HG03521 (cell line): ENCODE measurements around the gene RNASE9.
"Not testable (repeated sequence)": the region's sequence is repeated elsewhere in the genome, so short reads cannot be mapped to it uniquely, and the experiment has no call there.

ENCODE experiments used
- ATAC-seq: cut with Tn5 transposase; IDR thresholded peaks from one replicate; pipeline ENCODE4 v1.9.1; 2021; ENCODE audit warnings: mild to moderate bottlenecking, moderate library complexity; ENCODE audit not compliant: unreplicated experiment

The RNASE9 gene

DNA sequence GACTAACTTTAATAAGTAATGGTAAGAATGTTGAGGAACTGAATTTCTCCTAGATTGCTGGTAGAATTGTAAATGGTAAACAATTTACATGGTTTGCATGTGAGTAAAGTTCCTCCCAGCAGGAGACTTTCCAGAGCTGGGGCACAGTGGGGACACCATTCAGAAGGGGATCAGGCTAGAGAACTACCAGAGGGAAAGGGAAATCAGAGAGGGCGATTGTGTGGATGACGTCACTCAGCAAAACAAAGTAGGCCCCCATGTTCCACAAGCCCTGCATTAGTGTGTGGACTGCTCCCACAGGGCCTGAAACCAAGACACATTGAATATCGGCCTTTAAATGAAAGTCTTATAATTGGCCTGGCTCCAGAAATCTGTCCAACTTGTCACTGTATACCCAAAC, 17.5 kb upstream of the RNASE9 start:
- ATAC-seq, result no peak

DNA sequence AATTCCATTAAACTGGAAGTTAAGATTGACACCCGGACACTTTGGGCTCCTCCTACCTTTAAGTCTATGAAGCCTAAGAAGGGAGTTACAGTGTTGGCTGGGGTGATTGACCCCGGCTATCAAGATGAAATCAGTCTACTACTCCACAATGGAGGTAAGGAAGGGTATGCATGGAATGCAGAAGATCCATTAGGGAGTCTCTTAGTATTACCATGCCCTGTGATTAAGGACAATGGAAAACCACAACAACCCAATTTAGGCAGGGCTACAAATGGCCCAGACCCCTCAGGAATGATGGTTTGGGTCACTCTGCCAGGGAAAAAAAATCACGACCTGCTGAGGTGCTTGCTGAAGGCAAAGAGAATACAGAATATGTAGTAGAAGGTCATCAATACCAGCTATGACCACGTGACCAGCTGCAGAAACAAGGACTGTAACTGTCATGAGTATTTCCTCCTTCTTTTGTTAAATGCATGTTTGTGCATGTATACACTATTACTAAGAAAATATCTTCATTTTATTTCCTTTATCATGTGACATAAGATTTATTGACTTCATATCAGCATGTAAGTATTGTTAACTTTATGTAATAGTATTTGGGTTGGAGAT, 11.6 kb upstream of the RNASE9 start:
- not testable (repeated sequence) for ATAC-seq

DNA sequence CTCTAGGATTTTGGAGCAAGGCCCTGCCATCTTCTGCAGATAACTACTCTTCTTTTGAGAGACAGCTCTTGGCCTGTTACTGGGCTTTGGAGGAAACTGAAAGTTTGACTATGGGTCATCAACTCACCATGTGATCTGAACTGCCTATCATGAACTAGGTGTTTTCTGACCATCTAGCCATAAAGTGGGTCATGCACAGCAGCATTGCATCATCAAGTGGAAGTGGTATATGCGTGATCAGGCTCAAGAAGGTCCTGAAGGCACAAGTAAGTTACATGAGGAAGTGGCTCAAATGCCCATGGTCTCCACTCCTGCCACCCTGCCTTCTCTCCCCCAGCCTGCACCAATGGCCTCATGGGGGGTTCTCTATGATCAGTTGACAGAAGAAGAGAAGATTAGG, 9.9 kb upstream of the RNASE9 start:
- ATAC-seq, result not testable (repeated sequence)

DNA sequence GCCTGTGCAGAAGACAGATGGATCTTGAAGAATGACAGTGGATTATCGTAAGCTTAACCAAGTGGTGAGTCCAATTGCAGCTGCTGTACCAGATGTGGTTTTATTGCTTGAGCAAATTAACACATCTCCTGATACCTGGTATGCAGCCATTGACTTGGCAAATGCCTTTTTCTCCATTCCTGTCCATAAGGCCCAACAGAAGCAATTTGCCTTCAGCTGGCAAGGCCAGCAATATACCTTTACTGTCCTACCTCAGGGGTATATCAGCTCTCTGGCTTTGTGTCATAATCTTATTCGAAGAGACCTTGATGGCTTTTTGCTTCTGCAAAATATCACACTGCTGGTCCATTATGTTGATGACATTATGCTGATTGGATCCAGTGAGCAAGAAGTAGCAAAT, 9.0 kb upstream of the RNASE9 start:
- not testable (repeated sequence) for ATAC-seq

DNA sequence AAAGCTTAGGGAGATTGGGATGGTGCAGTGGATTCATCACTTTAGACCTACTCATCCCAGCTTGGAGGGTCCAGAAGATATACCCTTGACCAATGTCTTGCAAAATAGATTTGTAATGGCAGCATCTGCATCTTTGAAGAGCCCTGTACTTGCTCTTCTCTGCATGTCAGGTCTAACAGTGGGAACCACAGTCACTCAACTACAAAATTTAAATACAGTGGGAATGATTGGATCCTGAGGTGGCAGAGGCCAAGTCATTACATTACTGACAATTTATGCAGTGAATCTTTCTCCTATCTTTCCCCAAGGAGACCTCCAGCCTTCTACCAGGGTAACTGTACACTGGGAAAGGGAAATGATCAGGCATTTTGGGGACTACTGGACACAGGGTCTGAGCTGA, 8.2 kb upstream of the RNASE9 start:
- no peak for ATAC-seq

DNA sequence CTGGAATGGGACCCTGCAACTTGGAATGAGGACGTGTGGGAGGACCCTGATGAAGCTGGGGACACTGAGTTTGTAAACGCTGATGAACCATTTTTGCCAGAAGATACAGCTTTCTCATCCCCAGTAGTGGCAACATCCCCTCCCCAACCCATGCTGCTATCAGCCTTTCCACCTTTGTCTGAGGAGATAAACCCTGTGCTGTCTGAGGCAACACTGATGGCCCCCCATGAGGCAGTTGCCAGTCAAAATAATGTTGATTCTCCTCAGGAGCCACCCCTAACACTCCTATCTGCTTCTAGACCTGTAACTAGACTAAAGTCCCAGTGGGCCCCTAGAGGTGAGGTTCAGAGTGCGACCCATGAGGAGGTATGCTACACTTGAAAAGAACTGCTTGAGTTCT, 7.5 kb upstream of the RNASE9 start:
- ATAC-seq, result no peak

DNA sequence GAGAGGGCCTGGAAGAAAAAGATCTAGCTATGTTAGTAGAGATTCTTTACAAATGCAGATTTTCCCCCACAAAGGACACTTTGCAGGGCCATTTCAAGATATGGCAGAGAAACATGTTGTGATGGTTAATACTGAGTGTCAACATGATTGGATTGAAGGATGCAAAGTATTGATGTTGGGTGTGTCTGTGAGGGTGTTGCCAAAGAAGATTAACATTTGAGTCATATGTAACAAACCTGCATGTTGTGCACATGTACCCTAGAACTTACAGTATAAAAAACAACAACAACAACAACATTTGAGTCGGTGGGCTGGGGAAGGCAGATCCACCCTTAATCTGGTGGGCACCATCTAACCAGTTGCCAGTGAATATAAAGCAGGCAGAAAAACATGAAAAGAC, 6.4 kb upstream of the RNASE9 start:
- ATAC-seq, result not testable (repeated sequence)

DNA sequence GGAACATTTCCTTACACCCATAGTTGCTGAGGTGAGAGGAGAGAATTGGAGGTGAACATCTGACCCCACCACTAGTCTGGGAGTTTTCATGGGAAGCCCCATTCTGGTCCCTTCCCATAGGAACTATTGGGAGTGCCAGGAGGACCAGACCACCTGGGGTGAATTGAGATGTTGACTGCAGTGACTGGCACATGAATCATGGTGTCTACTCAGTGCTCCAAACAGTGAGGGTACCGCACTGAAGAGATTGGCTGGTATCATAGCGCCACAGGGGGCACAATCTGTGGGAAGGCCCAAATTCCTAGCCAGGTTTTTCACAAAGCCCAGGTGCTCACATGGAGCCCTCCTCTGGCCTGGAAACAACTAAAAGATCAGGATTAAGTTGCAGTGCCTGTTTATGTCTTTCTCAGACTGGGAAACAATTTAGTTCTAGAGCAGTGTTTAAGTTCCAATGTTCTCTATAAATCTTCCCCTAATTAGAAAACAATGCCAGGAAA, 3.7 kb upstream of the RNASE9 start:
- no peak for ATAC-seq

DNA sequence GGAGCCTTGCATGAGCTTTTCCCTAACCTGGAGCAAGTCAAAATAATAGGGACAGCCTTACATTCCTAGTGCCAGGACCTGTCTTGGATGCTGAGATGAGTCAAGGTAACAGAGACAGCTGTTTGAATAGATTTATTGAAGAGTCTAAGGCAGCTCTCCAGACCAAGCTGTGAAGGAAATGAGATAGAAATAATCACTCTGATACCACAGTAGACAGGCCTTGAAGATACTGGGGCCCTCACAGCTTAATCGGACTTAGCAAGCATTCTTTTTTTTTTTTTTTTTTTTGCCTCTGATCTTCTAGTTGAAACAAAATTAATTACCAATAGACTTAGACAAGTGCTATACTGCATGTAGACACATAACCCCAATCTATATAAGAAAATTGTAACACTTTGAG, 3.1 kb upstream of the RNASE9 start:
- no peak for ATAC-seq

DNA sequence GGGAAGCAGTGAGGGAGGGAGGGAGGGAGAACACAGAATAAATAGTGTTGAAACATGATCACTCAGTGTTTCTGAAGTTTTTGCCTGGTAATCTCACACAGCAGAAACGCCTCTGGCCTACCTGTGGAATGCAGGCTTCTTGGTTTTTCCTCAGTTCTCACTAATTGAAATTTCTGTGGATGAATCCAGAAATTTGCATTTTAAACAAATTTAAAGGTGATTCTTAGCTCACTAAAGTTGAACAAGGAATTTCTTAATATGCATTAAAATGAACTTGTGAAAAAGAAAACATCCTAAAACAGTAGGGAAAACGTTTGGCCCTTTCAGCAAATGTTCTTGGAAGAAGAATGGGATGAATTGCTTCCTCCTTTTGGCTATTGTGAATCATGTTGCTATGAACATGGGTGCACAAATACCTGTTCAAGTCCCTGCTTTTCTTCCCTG, 1.4 kb downstream of the RNASE9 start:
- no peak for ATAC-seq

DNA sequence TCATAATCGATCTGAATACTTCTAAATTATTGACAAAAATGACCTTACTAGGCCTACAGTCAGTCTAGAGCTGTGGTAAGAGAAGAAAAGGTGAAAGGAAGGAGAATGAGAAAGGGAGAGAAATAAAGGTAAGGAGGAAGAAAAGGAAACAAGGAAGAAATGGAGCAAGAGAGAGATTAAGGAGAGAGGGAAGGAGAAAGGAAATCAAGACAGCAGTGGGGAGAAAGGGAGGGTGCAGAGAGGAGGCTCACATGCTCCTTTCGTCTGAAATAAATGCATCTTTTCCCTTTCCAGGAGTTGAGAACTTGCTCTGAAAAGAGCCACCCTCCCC, 3.7 kb downstream of the RNASE9 start:
- no peak for ATAC-seq

DNA sequence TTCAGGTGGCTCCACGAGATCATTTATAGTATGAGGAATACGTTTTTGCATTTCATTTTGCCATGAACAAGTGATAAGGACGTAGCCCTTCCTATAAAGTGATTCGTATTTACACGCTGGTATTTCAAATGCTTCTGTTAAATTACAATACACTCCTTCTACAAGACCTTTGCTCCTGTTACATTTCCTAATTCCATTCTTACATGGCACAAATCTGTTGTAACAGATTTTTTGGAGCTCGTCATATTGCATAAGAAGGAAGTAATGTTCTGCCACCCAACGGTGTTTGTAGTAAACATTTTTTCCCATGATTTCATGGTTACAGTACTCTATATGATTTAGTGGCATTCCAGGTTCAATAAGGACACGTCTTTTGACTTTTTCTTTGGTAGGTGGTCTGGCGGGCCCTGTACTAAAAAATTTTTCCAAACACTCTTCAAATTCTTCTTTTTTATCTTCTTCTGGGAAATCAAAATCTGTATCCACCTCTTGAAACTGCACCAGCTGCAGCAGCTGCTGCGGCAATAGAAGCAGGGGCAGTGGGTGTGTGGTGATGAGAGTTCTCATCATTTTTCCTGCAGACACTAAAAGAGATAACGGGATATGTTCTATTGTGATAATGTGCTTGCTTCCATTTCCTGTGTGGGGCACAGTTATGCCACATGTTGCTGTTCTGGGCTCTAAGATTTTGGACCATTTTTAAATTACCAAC, 4.2 kb downstream of the RNASE9 start:
- no peak for ATAC-seq

DNA sequence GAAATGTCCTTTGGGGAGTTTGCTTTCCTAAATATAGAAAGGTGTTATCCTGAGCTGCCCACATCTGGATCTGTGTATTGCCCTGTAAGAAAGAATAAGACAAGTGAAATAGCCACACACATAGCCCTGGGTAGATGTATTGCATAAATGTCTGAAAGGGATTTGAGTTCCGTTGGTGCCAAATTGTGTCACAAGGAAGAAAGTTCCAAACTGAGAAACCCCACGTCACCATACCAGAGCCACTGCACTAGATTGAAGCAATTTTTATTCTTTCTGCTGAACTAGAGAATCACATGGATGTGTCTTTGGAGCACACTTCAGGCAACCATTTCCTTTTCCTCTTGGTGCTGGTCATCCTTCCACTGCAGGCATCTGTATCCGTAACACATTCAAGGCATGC, 5.0 kb downstream of the RNASE9 start:
- no peak for ATAC-seq

DNA sequence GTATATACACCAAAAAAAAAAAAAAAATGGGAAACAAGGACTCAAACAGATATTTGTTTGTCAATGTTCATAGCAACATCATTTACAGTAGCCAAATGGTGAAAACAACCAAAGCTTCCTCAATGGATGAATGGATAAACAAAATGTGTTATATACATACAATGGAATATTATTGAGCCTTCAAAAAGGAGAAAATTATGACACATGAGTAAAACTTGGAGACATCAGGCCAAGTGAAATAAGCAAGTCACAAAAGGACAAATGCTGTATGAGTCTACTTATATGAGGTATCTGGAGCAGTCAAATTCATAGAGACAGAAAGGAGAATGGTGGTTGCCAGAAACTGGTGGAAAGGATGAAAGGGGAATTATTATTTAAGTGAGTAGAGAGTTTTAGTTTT, 7.8 kb downstream of the RNASE9 start:
- ATAC-seq, result no peak

DNA sequence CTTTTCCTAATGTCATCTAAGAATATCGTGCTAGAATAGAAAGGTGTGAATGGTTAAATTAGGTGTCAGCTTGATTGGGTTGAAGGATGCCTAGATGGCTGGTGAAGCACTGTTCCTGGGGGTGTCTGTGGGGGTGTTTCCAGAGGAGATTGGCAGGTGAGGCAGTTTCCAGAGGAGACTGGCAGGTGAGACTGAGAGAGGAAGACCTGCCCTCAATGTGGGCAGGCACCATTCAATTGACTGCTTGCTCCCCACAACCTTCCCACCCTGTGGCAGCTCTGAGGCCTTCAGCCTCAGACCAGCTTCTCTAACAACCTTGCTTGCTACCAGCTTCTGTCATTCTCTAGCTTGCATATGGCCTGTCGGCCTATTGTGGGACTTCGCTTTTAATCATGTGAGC, 9.2 kb downstream of the RNASE9 start:
- no peak for ATAC-seq

DNA sequence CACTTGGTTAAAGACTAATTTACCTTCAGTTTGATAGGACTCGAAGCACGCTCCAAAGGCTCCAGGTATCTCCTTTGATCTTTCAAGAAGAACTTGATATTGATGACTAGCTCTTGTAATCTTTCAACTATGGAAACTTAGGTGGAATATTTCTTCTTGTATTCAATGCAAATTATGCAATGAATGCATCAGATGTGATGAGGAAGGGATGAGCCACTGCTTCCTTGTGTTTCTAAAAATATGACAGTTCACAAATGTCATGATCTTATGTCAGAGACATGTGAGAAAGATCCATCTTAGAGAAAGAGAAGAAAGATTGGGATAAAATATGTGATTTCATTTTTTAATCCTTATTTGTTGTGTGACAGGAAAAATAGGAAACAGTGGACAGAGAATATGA, 9.9 kb downstream of the RNASE9 start:
- no peak for ATAC-seq

DNA sequence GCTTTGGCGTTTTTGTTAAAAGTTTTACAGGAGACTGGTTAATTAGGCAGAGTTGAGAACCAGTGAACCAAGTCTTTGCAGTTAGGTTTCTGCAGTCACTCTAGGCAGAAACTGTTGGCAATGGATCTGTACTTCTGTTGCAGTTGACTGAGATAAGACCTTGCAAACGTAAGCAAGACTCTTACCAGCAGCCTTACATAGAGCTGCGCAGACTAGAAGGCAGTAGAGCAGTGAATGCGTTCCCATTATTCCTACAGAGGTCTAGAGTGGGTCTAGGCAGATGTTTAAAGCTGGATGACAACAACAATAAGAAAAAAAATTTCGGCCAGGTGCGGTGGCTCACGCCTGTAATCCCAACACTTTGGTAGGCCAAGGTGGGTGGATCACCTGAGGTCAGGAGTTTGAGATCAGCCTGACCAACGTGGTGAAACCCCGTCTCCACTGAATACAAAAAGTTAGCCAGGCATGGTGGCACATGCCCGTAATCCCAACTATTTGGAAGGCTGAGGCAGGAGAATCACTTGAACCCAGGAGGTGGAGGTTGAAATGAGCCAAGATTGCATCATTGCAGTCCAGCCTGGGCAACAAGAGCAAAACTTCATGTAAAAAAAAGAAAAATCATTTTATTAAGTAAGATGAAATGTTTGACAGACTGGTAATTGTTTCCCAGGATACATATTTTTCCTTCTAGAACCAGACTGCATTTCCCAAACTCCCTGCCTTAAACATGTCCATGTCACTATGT, 12.3 kb downstream of the RNASE9 start:
- ATAC-seq, result no peak

DNA sequence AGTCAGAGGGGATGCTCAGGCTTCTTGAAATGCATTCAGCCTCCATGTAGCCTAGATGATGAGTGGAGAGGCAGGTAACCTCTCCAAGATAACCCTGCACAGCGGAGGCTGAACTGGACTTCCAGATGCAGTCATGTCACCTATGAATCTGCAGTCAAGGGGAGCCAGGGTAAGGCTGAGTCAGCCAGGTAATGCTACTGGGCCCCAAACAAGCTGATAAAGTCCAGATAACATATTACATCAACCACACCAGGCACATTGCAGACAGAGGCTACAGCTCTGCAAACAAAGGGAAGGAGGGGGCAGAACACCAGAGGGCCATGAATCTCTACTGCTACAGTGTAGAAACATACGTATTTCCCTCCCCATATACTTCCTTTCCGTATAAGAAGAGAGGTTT, 14.0 kb downstream of the RNASE9 start:
- ATAC-seq, result no peak

DNA sequence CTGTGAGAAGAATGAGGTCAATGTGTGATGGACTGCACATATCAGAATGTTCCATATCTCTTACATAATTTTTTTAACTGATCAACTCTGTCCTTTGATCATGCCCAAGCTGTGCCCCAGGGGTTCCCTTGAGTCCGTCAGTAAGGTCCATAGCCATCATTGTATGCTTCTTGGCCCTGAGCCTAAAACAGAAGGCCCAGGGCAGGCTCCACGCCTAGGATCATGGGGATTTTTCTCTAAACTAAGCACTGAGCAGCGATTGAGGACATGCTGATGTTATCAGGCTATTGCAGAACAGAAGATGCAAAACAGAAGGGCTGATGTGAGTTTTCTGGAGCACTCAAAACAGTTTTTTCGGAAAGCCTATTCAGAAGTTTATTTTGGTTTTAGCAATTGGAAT, 20.9 kb downstream of the RNASE9 start:
- ATAC-seq, result no peak

DNA sequence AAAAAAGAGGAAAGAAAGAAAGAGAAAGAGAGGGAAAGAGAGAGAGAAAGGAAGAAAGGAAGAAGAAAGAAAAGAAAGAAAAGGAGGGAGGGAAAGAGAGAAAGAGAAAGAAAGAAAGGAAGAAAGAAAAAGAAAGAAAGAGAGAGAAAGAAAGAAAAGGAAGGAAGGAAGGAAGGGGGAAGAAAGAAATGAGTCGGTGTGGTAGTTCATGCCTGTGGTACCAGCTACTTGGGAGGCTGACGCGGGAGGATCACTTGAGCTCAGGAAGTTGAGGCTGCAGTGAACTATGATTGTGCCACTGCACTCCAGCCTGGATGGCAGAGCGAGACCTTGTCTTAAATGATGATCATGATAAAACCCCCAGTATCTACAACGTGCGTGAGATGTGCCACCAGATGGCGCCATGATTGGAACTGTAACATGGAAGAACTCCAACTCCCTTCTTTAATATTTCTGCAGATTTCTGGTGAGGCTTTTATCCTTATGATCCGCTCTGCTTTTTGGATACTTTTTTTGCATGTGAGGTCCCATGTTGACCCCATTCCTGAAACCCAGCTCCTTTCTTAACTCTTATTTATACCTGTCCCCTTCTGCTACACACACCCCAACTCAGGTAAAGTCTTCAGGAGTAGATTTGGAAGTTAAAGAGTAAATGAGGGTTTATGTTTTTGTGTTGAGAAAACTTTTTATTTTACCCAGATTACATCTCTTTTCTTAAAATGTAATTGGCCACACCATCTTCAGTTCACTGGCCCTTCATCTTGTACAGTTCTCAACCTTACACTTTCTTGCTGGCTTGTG, 29.9 kb downstream of the RNASE9 start:
- no peak for ATAC-seq

DNA sequence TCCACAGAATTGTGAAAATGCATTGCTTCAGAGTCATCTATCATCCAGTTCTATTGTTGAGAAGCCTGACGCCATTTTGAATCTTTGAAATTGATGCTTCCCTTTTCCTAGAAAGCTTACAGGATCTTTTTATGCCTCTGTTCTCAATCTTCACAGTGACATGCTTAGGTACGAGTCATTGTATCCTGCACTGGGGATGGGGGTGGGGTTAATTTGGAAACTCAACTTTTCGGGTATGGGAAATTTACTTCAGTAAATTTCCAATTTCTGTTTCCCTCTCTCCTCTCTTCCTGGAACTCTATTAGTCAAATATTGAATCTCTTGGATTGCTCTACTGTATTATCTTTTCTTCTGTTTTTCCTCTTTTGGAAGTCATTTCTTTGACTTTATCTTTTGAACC, 31.0 kb downstream of the RNASE9 start:
- no peak for ATAC-seq
